ENCODE data around the gene AVP.
"Not testable (repeated sequence)": the region's sequence is repeated elsewhere in the genome, so short reads cannot be mapped to it uniquely, and the experiment has no call there.

AVP gene

GRCh38 chr20:3068986-3069900, 15.3 kb downstream of the AVP start:
- TF ChIP-seq ZFX (IDR thresholded peaks at IDR 0.05; ENCODE audit: borderline replicate concordance) = no peak
- peak; percentile 42; the same call in 1 of the 2 replicates for TF ChIP-seq CTCF (IDR thresholded peaks at IDR 0.05)
- no peak overlapping the region for H3K27ac ChIP-seq

- H3K27ac ChIP-seq = no peak overlapping the region
- no peak for TF ChIP-seq ZFX (IDR thresholded peaks at IDR 0.05; ENCODE audit: borderline replicate concordance)
- no peak for TF ChIP-seq CTCF (IDR thresholded peaks at IDR 0.05)
Observed at GRCh38 chr20:3068075-3068474, 16.4 kb downstream of the AVP start.

GRCh38 chr20:3067139-3068014, 17.1 kb downstream of the AVP start:
- TF ChIP-seq CTCF (IDR thresholded peaks at IDR 0.05) (no peak), ZFX (IDR thresholded peaks at IDR 0.05; ENCODE audit: borderline replicate concordance) (no peak)
- no peak overlapping the region for H3K27ac ChIP-seq

- not testable (repeated sequence) for H3K27ac ChIP-seq
Observed at GRCh38 chr20:3064119-3064518, 20.4 kb downstream of the AVP start.

- H3K27ac ChIP-seq = no peak overlapping the region
- no peak for TF ChIP-seq ZFX (IDR thresholded peaks at IDR 0.05; ENCODE audit: borderline replicate concordance)
- no peak for TF ChIP-seq CTCF (IDR thresholded peaks at IDR 0.05)
Observed at GRCh38 chr20:3059489-3059888, 25.0 kb downstream of the AVP start.

GRCh38 chr20:3051385-3052019, 33.0 kb downstream of the AVP start:
- no peak overlapping the region for H3K27ac ChIP-seq
- TF ChIP-seq CTCF (IDR thresholded peaks at IDR 0.05) (no peak), ZFX (IDR thresholded peaks at IDR 0.05; ENCODE audit: borderline replicate concordance) (no peak)

All from 22Rv1 (cell line).